ENCODE data around the gene PPP3CA. TPM values are rescaled to one million over a fixed set of nuclear protein-coding genes. Genes with fewer than 3 reads are reported as not detected.
"Not testable (repeated sequence)": the region's sequence is repeated elsewhere in the genome, so short reads cannot be mapped to it uniquely, and the experiment has no call there.

PPP3CA gene
- total RNA-seq, 2 experiments from 2014 or later, result 31.1 to 33.4 TPM

GRCh38 chr4:101251261-101251660 is 96.1 kb downstream of the PPP3CA start:
- POLR2A ChIA-PET, result no interaction called here
- H3K4me3 Mint-ChIP-seq, result no peak overlapping the region
- peaks cover 9% of the 10 kb centered on the region for H3K4me1 Mint-ChIP-seq
- H3K36me3 Mint-ChIP-seq, result no peaks in the 10 kb centered on the region
- no peaks in the 10 kb centered on the region for H3K9me3 Mint-ChIP-seq
- DNase-seq (no peak), ATAC-seq (ENCODE audit: low read depth) (no peak)
- H3K27ac Mint-ChIP-seq, result no peak overlapping the region
- no peaks in the 10 kb centered on the region for H3K27me3 Mint-ChIP-seq

DNA sequence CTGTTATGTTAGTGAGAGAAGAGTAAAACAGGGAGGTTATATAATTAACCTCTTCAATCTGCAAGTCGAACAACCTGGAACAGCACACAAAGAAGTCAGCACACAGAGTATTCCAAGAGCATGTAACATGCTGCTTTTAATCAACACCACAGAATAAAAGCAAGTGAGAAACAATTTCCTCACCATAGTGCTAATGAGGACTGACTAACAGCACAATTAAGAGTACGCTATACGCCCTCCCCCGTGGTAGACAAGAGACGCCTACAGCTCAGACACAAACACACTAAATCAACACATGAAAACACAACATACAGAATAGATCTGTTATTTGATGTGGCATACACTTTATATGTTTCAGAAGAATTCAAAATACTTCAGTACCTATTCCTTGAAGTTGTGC is 103.0 kb downstream of the PPP3CA start:
- Mint-ChIP-seq H3K4me1 (peaks cover 2% of the 10 kb centered on the region), H3K27ac (no peak overlapping the region), H3K4me3 (no peak overlapping the region), H3K9me3 (no peaks in the 10 kb centered on the region), H3K27me3 (no peaks in the 10 kb centered on the region), H3K36me3 (peaks cover 2% of the 10 kb centered on the region)
- DNase-seq (no peak), ATAC-seq (ENCODE audit: low read depth) (no peak)
- POLR2A ChIA-PET, result no interaction called here

- Mint-ChIP-seq H3K27me3 (no peaks in the 10 kb centered on the region), H3K4me3 (no peak overlapping the region), H3K27ac (no peak overlapping the region), H3K9me3 (peaks cover 1% of the 10 kb centered on the region), H3K36me3 (peaks cover 4% of the 10 kb centered on the region), H3K4me1 (peaks cover 2% of the 10 kb centered on the region)
- POLR2A ChIA-PET, result no interaction called here
- DNase-seq (no peak), ATAC-seq (ENCODE audit: low read depth) (no peak)
Observed at GRCh38 chr4:101242441-101242840, 104.9 kb downstream of the PPP3CA start.

- H3K27ac Mint-ChIP-seq, result no peak overlapping the region
- no peaks in the 10 kb centered on the region for H3K27me3 Mint-ChIP-seq
- H3K9me3 Mint-ChIP-seq, result peaks cover 1% of the 10 kb centered on the region
- DNase-seq (no peak), ATAC-seq (ENCODE audit: low read depth) (no peak)
- peaks cover 1% of the 10 kb centered on the region for H3K36me3 Mint-ChIP-seq
- H3K4me3 Mint-ChIP-seq, result no peak overlapping the region
- POLR2A ChIA-PET, result no interaction called here
- peaks cover 6% of the 10 kb centered on the region for H3K4me1 Mint-ChIP-seq
Observed at GRCh38 chr4:101240099-101240498, 107.2 kb downstream of the PPP3CA start.

- POLR2A ChIA-PET, result no interaction called here
- Mint-ChIP-seq H3K9me3 (peaks cover 1% of the 10 kb centered on the region), H3K27ac (no peak overlapping the region), H3K4me3 (no peak overlapping the region), H3K27me3 (no peaks in the 10 kb centered on the region), H3K36me3 (peaks cover 1% of the 10 kb centered on the region), H3K4me1 (peaks cover 6% of the 10 kb centered on the region)
- DNase-seq, result no peak
- ATAC-seq (ENCODE audit: low read depth), result no peak
Observed at GRCh38 chr4:101239665-101240064, 107.7 kb downstream of the PPP3CA start.

GRCh38 chr4:101238706-101239105 is 108.6 kb downstream of the PPP3CA start:
- H3K27me3 Mint-ChIP-seq, result no peaks in the 10 kb centered on the region
- POLR2A ChIA-PET, result no interaction called here
- no peak for DNase-seq
- peaks cover 6% of the 10 kb centered on the region for H3K4me1 Mint-ChIP-seq
- no peak overlapping the region for H3K4me3 Mint-ChIP-seq
- H3K9me3 Mint-ChIP-seq, result peaks cover 1% of the 10 kb centered on the region
- no peak overlapping the region for H3K27ac Mint-ChIP-seq
- H3K36me3 Mint-ChIP-seq, result peaks cover 3% of the 10 kb centered on the region
- no peak for ATAC-seq (ENCODE audit: low read depth)

GRCh38 chr4:101237773-101238172 is 109.6 kb downstream of the PPP3CA start:
- no peak overlapping the region for H3K27ac Mint-ChIP-seq
- no peak for DNase-seq
- POLR2A ChIA-PET, result no interaction called here
- H3K9me3 Mint-ChIP-seq, result peaks cover 1% of the 10 kb centered on the region
- no peak for ATAC-seq (ENCODE audit: low read depth)
- H3K4me1 Mint-ChIP-seq, result peaks cover 5% of the 10 kb centered on the region
- H3K4me3 Mint-ChIP-seq, result no peak overlapping the region
- no peaks in the 10 kb centered on the region for H3K27me3 Mint-ChIP-seq
- peaks cover 3% of the 10 kb centered on the region for H3K36me3 Mint-ChIP-seq

DNA sequence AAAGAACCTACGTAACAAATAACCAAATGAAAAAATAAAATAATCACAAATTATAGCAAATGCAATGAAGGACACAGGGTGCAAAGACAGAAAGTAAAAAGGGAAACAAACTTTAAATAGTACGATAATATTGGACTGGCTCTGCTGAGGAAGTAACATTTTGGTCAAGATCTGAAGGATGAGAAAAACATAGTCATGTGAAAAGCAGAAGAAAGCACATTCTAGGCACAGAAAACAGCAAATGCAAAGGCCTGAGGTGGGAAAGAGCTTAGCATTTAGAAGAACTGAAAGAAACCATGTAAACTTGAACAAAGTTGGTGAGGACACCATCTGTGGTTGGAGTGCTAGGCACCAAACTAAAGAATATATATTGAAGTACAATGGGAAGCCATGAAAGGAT is 111.2 kb downstream of the PPP3CA start:
- POLR2A ChIA-PET, result no interaction called here

GRCh38 chr4:101234141-101234540 is 113.2 kb downstream of the PPP3CA start:
- ATAC-seq (ENCODE audit: low read depth); H3K4me1 Mint-ChIP-seq; H3K4me3 Mint-ChIP-seq; H3K27me3 Mint-ChIP-seq; H3K9me3 Mint-ChIP-seq; H3K36me3 Mint-ChIP-seq; H3K27ac Mint-ChIP-seq; POLR2A ChIA-PET; DNase-seq: not testable (repeated sequence)

More for the DNA sequence above, 111.2 kb downstream of the PPP3CA start:
- ATAC-seq (ENCODE audit: low read depth), result no peak
- Mint-ChIP-seq H3K4me1 (peaks cover 5% of the 10 kb centered on the region), H3K27ac (no peak overlapping the region), H3K9me3 (peaks cover 1% of the 10 kb centered on the region), H3K4me3 (no peak overlapping the region), H3K27me3 (no peaks in the 10 kb centered on the region), H3K36me3 (peaks cover 3% of the 10 kb centered on the region)
- no peak for DNase-seq

DNA sequence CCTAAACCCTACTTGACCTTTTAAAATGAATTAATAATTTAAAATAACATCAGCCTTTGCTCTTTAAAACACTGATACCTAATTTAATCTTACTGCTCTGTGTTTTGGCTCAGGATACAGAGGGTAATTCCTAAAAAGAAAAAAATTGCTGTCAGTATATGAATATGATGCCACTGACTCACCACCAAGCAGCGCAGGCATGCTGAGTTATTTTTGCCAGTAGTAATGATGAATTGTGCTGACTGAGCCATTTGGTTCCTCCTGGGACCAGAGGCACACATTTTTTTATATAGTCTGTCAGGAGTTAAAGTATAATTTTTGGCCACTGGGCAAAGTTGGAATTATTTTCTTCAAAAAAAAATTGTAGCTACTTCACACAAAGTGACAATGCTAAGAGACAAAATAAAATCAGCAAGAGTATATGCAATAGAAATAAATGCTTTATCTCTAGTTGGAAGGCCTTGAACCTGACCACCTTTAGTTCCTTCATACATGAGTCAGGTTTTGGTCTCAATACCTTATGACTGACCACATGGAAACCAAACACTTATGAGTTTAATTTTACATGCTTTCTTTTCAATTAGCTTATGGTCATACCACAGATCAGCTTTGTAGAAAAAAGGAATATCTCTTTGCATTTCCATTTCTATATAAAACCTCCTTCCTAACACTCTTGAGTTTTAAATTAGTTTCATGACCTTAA is 115.1 kb downstream of the PPP3CA start:
- ATAC-seq (ENCODE audit: low read depth) (no peak), DNase-seq (no peak)
- Mint-ChIP-seq H3K36me3 (peaks cover 6% of the 10 kb centered on the region), H3K27me3 (no peaks in the 10 kb centered on the region), H3K9me3 (no peaks in the 10 kb centered on the region), H3K4me1 (peaks cover 9% of the 10 kb centered on the region), H3K4me3 (no peak overlapping the region), H3K27ac (no peak overlapping the region)
- POLR2A ChIA-PET, result no interaction called here

- H3K4me1 Mint-ChIP-seq, result peaks cover 5% of the 10 kb centered on the region
- H3K4me3 Mint-ChIP-seq, result no peak overlapping the region
- POLR2A ChIA-PET, result interaction anchor here (0.6 kb wide), 1 partner anchor 97 kb away, joined by 3 read pairs; no protein-coding TSS in a partner anchor
- H3K9me3 Mint-ChIP-seq, result no peaks in the 10 kb centered on the region
- ATAC-seq (ENCODE audit: low read depth) (no peak), DNase-seq (no peak)
- no peaks in the 10 kb centered on the region for H3K27me3 Mint-ChIP-seq
- peaks cover 6% of the 10 kb centered on the region for H3K36me3 Mint-ChIP-seq
- no peak overlapping the region for H3K27ac Mint-ChIP-seq
Observed at GRCh38 chr4:101230801-101231426, 116.4 kb downstream of the PPP3CA start.

- peaks cover 11% of the 10 kb centered on the region for H3K4me1 Mint-ChIP-seq
- no peak overlapping the region for H3K27ac Mint-ChIP-seq
- peaks cover 6% of the 10 kb centered on the region for H3K36me3 Mint-ChIP-seq
- H3K4me3 Mint-ChIP-seq, result no peak overlapping the region
- POLR2A ChIA-PET, result no interaction called here
- H3K9me3 Mint-ChIP-seq, result no peaks in the 10 kb centered on the region
- DNase-seq (no peak), ATAC-seq (ENCODE audit: low read depth) (no peak)
- H3K27me3 Mint-ChIP-seq, result no peaks in the 10 kb centered on the region
Observed at GRCh38 chr4:101229116-101229515, 118.2 kb downstream of the PPP3CA start.

DNA sequence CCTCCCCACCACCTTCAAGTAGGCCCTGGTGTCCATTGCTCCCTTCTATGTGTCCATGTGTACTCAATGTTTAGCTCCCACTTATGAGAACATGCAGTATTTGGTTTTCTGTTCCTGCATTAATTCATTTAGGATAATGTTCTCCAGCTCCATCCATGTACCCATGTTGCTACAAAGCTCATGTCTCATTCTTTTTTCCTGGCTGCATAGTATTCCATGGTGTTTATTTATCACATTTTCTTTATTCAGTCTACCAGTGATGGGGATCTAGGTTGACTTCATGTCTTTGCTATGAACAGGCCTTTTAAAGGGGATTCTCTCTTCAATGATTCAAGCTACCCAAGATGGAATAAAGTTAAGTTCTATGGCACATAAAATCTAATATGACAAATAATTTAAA is 119.6 kb downstream of the PPP3CA start:
- Mint-ChIP-seq H3K36me3 (peaks cover 4% of the 10 kb centered on the region), H3K4me1 (peaks cover 11% of the 10 kb centered on the region), H3K27ac (no peak overlapping the region), H3K27me3 (no peaks in the 10 kb centered on the region), H3K4me3 (no peak overlapping the region), H3K9me3 (no peaks in the 10 kb centered on the region)
- no peak for ATAC-seq (ENCODE audit: low read depth)
- no peak for DNase-seq
- POLR2A ChIA-PET, result no interaction called here

All from activated naive CD8-positive, alpha-beta T cell treated with anti-CD3 and anti-CD28 coated beads, Interleukin-2, amount 10 ng/mL, durations not matched to agents 7 days and 5 days (primary cell).